Thoracic aorta (tissue), 2 donors: ENCODE measurements around the gene ELMO3. TPM values are rescaled to one million over a fixed set of nuclear protein-coding genes. Genes with fewer than 3 reads are reported as not detected.

Source experiments
- ATAC-seq: fragments of 150-250 bp; one replicate; pipeline ENCODE4 v1.8.0; 2017; ENCODE audit warnings: low read depth; ENCODE audit not compliant: insufficient number of reproducible peaks, low FRiP score
- DNase-seq: peaks from one replicate; pipeline ENCODE4 v3.0.0-alpha.2; 2020; ENCODE audit warnings: low spot score
- H3K27ac ChIP-seq, 2 donors: fragments of 200-600 bp; sonication (generic); 1 replicate in 1 of 2; 2 replicates in 1 of 2; pipeline ENCODE4 v1.5.1; 2016; ENCODE audit warnings: mild to moderate bottlenecking in 2 of 2, moderate library complexity in 2 of 2
- H3K27me3 ChIP-seq: fragments of 200-600 bp; sonication (generic); replicated peaks from 2 replicates; pipeline ENCODE4 v1.6.0; 2016; ENCODE audit warnings: mild to moderate bottlenecking; ENCODE audit not compliant: insufficient read depth
- H3K36me3 ChIP-seq: fragments of 200-600 bp; sonication (generic); one replicate; pipeline ENCODE4 v1.5.1; 2016
- H3K4me1 ChIP-seq, 2 donors: fragments of 200-600 bp; sonication (generic); 1 replicate in 1 of 2; 2 replicates in 1 of 2; pipeline versions ENCODE4 v1.5.1 to v1.6.0; 2016; ENCODE audit warnings: low read depth in 2 of 2, mild to moderate bottlenecking in 1 of 2; ENCODE audit not compliant: control insufficient read depth in 1 of 2
- H3K4me3 ChIP-seq: fragments of 200-600 bp; sonication (generic); 2 replicates; pipeline ENCODE4 v1.5.1; 2016; ENCODE audit warnings: mild to moderate bottlenecking
- H3K9me3 ChIP-seq: fragments of 200-600 bp; sonication (generic); 2 replicates; pipeline ENCODE4 v1.5.1; 2016
- total RNA-seq, 2 donors: library from RNA; depleted of rRNA; stranded (reverse); fragments of >200 nt; gene quantifications; one replicate each; pipeline versions ENCODE4 v1.1.0 to v1.2.3, GENCODE V29; 2016
- TF ChIP-seq, protein P1 (sequence below): fragments of 200-600 bp; sonication (generic); IDR thresholded peaks from one replicate; pipeline ENCODE4 v1.5.1; 2019; ENCODE audit warnings: antibody characterized with exemption

Gene ELMO3
- total RNA-seq, 2 donors from 2014 or later: 1.4 TPM

DNA sequence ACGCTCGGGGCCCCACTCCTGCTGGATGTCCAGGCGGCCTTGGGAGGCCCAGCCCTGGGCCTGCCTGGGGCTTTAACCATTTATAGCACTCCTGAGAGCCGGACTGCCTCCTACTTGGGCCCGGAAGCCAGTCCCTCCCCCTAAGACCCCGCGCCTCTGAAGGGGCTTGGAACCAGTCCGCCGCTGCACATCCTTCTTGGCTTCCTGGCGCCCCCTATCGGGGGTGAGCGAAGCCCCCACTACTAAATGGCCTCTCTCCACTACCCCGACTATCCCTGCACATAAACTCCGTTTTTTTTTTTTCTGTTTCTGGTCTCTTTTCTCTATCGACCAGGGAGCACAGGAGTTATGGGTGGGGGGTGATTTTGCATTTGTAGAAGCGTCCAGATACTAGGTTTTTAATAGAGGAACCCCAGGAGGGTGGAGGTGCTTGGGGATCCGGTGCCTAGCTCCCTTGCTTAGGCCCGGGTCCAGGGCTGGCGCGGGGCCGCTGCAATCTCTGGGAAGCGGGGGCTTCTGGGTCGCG, 29.2 kb upstream of the ELMO3 start:
- DNase-seq (no peak), ATAC-seq (no peak)
- Histone ChIP-seq H3K4me3 (peak overlapping the region; percentile 83), H3K27me3 (no peaks in the 10 kb centered on the region), H3K9me3 (no peaks in the 10 kb centered on the region), H3K4me1 (peaks cover 33 to 54% of the 10 kb centered on the region in 2 donors), H3K27ac (peak overlapping the region; percentile 95 to 97), H3K36me3 (no peaks in the 10 kb centered on the region)
- TF ChIP-seq, protein P1, sequence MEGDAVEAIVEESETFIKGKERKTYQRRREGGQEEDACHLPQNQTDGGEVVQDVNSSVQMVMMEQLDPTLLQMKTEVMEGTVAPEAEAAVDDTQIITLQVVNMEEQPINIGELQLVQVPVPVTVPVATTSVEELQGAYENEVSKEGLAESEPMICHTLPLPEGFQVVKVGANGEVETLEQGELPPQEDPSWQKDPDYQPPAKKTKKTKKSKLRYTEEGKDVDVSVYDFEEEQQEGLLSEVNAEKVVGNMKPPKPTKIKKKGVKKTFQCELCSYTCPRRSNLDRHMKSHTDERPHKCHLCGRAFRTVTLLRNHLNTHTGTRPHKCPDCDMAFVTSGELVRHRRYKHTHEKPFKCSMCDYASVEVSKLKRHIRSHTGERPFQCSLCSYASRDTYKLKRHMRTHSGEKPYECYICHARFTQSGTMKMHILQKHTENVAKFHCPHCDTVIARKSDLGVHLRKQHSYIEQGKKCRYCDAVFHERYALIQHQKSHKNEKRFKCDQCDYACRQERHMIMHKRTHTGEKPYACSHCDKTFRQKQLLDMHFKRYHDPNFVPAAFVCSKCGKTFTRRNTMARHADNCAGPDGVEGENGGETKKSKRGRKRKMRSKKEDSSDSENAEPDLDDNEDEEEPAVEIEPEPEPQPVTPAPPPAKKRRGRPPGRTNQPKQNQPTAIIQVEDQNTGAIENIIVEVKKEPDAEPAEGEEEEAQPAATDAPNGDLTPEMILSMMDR: peak; percentile 35

DNA sequence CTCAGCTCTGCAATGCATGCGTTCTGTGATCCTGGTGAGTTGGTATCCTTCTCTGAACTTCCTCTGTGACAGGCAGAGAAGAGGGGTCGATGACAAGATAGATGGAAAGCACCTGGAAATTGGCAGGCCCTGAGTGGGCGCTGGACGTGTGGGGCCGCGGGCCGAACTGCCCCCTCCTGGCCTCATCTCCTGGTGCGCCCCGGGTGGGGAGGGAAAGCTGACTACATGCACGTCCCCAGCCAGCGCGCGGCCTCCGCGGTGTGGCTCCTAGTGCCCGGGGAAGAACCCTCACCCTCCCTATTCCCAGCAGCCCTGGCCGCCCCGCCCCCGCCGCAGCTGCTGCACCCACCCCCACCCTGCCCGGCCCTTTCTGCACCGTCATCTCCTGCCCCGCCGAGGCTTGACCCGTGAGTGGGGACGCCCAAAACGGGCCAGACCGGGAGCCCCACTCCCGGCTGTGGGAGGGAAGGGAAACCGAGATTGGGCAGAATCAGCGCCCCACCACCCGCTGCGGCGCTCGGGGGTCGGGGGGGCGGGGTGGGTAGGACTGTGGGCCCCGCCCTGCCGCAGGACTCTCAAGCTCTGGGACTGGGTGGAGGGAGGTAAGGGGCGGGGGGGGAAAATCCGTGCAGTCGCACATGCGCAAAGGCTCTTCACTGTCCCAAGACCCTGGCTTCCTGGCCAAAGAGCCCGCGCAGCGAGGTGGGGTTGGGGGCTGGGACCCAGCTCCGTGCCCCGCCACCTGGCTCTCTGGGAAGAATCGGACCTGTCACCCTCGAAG, 28.6 kb upstream of the ELMO3 start, which contains the start of gene NOL3:
Gene NOL3 (plus strand): TSS at position 371 of the 781 bp plus-strand sequence.
- peak within 1 kb of the TSS; percentile 95 to 97 for H3K27ac ChIP-seq
- peaks cover 31 to 54% of the 10 kb centered on the region in 2 donors for H3K4me1 ChIP-seq
- H3K9me3 ChIP-seq: no peaks in the 10 kb centered on the region
- peak; percentile 73 for DNase-seq
- H3K36me3 ChIP-seq: peaks cover 2% of the 10 kb centered on the region
- no peaks in the 10 kb centered on the region for H3K27me3 ChIP-seq
- H3K4me3 ChIP-seq: peak within 1 kb of the TSS; percentile 83
- TF ChIP-seq, protein P1: no peak
- ATAC-seq: peak; percentile 37

DNA sequence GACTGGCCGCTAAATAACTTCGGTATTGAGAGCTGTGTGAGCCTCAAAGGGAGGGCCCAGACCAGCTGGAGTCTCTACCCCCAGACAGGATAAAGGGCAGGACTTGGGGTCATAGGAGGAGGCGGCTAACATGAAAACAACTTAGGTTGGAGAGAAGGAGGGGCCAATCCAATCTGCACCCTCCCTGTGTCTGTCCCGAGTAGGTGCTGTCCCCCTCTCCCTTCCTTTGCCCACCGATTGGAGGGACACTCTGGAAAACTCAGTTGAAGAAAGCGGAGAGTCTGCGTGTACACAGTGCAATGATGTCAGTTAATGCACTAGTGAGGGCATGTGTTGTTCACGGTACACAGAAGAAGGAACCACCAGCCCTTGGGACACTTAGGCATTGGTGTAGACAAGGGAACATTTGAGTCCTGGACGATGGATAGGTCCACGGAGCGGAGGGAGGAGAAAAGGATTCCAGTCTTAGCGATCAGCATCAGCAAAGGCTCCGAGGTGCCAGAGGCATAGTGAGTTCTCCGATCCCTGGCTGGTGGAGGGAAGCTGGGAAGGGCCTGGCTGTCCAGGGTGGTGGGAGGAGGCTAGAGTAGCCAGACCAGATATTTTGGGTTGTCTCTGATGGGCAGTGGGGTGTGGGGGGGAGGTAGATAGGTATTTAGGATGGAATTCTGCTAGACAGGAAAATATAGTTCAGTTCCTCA, 27.8 kb upstream of the ELMO3 start:
- Histone ChIP-seq H3K4me1 (peaks cover 27 to 50% of the 10 kb centered on the region in 2 donors), H3K27ac (peak overlapping the region; percentile 95 to 97), H3K4me3 (peak overlapping the region; percentile 83), H3K9me3 (no peaks in the 10 kb centered on the region), H3K36me3 (peaks cover 3% of the 10 kb centered on the region), H3K27me3 (no peaks in the 10 kb centered on the region)
- DNase-seq (no peak), ATAC-seq (no peak)
- TF ChIP-seq, protein P1: no peak

DNA sequence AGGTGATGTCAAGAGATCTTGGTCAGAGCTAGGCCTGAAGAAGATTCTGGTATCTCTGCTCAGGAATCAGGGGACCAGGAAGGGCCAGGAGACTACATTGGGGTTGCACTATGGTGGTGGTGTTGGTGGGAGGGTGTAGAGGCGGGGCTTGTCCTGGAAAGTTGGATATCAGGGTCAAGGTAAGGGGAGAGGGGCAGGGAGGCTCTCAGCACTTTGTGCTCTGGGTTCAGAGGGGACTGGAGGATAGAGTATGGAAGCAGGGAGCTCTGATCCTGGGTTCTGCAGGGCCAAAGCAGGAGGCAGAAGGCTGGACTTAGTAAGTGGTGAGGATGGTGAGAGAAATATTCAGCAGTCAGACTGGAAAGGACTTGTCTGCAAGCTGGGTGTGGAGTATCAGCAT, 25.6 kb upstream of the ELMO3 start:
- Histone ChIP-seq H3K4me1 (peaks cover 31 to 58% of the 10 kb centered on the region in 2 donors), H3K4me3 (peak overlapping the region; percentile 76), H3K27ac (peak overlapping the region; percentile 76 to 91), H3K9me3 (no peaks in the 10 kb centered on the region), H3K36me3 (peaks cover 3% of the 10 kb centered on the region), H3K27me3 (no peaks in the 10 kb centered on the region)
- DNase-seq: no peak
- ATAC-seq: no peak
- TF ChIP-seq, protein P1: no peak
